SK-N-MC (cell line): Measurements from ENCODE around the gene NFKBIL1.

ENCODE experiments used
- DNase-seq: peaks from one replicate; pipeline ENCODE4 v3.0.0-alpha.2; 2011; ENCODE audit warnings: low read depth, low spot score
- H3K27ac ChIP-seq: fragments of 200-600 bp; sonication (generic); 2 replicates; pipeline ENCODE4 v1.5.1; 2016; ENCODE audit warnings: mixed run types
- H3K36me3 ChIP-seq: fragments of 200-600 bp; sonication (generic); 2 replicates; pipeline ENCODE4 v1.6.1; 2017; ENCODE audit warnings: antibody characterized with exemption, low read length, mixed read lengths; ENCODE audit not compliant: insufficient read depth
- H3K4me3 ChIP-seq: fragments of 200-600 bp; sonication (generic); 2 replicates; pipeline ENCODE4 v1.5.1; 2016
- H3K9ac ChIP-seq: fragments of 200-600 bp; sonication (generic); 2 replicates; pipeline ENCODE4 v1.8.0; 2017; ENCODE audit warnings: mixed run types, mixed read lengths; ENCODE audit not compliant: insufficient read length
- H3K9me3 ChIP-seq: fragments of 200-600 bp; sonication (generic); 2 replicates; pipeline ENCODE4 v1.6.1; 2017; ENCODE audit warnings: low read depth, mild to moderate bottlenecking, antibody characterized with exemption, low read length, moderate library complexity, mixed read lengths
- EZH2 ChIP-seq: fragments of 200-600 bp; sonication (generic); IDR thresholded peaks from one replicate; pipeline ENCODE4 v1.6.1; 2017; ENCODE audit warnings: antibody characterized with exemption
- FOXP2 ChIP-seq: optimal IDR thresholded peaks from 2 replicates; pipeline ENCODE3; 2011; ENCODE audit warnings: mild to moderate bottlenecking, moderate library complexity; ENCODE audit not compliant: insufficient read depth; ENCODE audit errors: extremely low read length, control extremely low read depth
- POLR2AphosphoS5 ChIP-seq: IDR thresholded peaks from 2 replicates; pipeline ENCODE4 v1.6.1; 2012; ENCODE audit warnings: mild to moderate bottlenecking, low read depth, low read length, borderline replicate concordance

NFKBIL1 gene

DNA sequence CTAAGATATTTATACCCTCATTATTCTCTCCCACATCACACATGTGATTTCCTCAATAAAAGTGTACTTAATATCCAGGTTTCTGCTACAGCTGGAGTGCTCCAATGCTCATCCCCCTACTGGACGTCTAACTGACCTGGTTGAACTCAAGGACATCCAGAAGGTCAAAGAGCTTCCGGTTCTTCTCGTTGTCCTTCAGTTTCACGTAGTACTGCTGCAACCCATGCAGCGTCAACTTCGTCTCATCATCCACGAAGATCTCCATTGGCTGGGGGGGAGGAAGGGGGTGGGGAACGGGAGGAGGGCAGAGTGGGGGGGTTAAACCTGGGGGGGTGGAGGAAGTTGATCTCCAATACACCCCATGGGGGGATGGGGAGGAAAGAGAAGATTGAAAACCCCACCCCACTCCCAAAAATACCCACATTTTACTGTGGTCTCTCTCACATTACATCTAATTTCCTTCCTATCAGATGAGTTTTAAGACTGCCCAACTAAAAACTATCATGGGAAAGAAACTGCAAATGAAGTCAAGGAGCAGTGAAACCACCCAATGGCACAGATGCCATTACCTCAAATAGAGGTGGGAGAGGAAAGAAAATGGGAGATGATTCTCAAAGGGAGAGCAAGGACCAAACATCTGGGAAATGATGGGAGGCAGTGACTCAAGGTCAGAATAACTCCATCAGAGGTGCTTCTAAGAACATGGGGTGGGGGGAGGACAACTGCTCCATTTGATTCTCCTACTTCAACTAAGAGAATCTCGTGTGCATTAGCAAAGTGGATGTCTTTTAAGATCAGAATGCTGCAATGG, 14.6 kb upstream of the NFKBIL1 start:
- TF ChIP-seq POLR2AphosphoS5 (peak; percentile 27; the same call in 1 of the 2 replicates), EZH2 (no peak)
- Histone ChIP-seq H3K27ac (peak overlapping the region; percentile 55), H3K9me3 (no peaks in the 10 kb centered on the region), H3K4me3 (no peak overlapping the region), H3K9ac (no peak overlapping the region), H3K36me3 (peaks cover 85% of the 10 kb centered on the region)
- DNase-seq = no peak

DNA sequence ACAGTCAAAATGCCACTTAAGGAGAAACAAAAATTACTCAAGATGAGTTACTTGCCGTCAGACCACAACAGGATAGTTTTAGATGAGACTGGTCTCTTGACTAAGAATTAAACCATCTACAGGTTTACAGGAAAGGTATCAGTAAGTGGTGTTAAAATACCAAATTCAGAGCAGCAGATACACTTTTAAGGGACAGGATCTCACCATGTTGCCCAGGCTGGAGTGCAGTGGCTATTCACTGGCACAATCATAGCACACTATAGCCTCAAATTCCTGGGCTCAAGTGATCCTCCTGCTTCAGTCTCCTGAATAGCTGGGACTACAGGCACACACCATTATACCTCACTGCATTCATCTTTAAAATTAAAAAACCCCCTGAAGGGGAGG, 14.0 kb upstream of the NFKBIL1 start:
- H3K9me3 ChIP-seq = no peaks in the 10 kb centered on the region
- TF ChIP-seq FOXP2 (no peak), POLR2AphosphoS5 (no peak), EZH2 (no peak)
- H3K27ac ChIP-seq = peak overlapping the region; percentile 55
- no peak for DNase-seq
- H3K4me3 ChIP-seq = no peak overlapping the region
- peaks cover 91% of the 10 kb centered on the region for H3K36me3 ChIP-seq
- no peak overlapping the region for H3K9ac ChIP-seq

DNA sequence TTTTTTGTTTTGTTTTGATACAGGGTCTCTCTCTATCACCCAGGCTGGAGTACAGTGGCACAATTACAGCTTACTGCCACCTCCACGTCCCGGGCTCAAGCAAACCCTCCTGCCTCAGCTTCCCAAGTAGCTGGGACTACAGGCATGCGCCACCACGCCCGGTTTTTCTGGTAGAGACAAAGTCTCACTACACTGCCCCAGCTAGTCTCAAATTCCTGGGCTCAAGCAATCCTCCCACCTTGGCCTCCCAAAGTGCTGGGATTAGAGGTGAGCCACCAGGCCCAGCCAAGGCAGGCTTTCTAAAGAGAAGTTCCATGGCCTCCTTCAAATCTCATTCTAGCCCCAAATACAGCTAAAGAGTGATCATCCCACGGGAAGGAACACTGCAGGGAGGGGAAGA, 13.4 kb upstream of the NFKBIL1 start:
- no peak for DNase-seq
- TF ChIP-seq FOXP2 (no peak), EZH2 (no peak), POLR2AphosphoS5 (no peak)
- no peak overlapping the region for H3K4me3 ChIP-seq
- no peak overlapping the region for H3K27ac ChIP-seq
- H3K9me3 ChIP-seq = no peaks in the 10 kb centered on the region
- H3K9ac ChIP-seq = no peak overlapping the region
- peaks cover 97% of the 10 kb centered on the region for H3K36me3 ChIP-seq

DNA sequence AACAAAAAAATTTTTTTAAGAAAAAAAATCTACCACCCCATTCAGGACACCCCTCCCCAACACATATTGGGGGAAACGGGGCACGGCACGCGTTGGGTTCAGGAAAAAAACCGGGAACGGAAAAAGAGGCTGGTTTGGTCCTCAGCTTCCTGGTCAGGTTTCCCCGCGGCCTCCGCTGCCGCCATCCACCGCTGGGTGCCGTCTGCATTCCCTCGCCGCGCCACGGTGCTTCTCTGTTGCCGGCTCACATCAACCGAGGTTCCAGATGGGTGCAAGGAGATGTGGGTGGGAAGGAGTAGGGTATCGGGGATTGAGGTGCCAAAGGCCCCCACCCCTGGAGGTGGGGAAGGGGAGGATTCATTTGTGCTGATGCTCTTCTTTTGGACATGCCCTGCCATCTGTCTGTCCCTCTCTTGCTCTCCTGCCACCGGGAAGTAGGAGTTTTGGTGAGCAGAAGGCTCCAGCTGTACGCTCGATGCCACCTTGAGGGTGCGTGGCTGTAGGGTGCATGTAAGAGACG, 12.8 kb upstream of the NFKBIL1 start:
- Histone ChIP-seq H3K27ac (no peak overlapping the region), H3K4me3 (no peak overlapping the region), H3K9ac (no peak overlapping the region), H3K36me3 (peaks cover 100% of the 10 kb centered on the region), H3K9me3 (no peaks in the 10 kb centered on the region)
- TF ChIP-seq EZH2 (no peak), POLR2AphosphoS5 (no peak), FOXP2 (no peak)
- DNase-seq = no peak

DNA sequence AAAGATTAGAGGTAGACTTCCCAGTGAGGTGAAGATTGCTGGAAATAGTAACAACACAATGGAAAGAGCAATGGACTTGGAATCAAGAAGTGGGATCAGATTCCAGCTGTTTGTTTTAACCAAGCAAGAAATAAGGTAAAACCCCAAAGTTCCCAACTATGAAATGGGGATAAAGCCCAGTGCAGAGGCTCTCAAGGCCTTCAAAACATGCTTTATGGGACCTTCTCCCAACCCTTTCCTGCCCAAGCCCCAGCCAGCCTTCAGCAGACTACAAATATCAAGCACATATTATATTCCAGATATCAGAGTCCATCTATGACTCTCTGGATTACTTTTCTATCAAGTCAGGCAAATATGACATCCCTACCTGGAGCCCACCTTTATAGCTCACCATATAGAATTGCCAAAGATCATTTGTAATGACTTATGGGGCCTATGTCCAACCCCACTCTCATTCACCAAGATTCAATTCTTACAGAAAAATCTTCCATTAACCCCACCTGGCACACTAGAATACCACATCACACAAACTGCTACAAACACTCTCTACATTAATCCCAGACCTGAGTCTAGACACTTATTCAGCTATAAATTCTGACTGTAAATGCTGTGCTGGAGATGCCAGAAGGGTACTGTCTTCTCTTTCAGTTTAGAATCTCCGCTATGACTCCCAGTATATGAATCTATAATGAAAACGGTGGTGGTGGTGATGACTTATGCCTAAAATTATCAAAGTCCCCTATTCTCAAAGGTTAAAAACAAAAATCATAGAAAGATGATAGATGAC, 11.7 kb upstream of the NFKBIL1 start:
- peaks cover 100% of the 10 kb centered on the region for H3K36me3 ChIP-seq
- no peak overlapping the region for H3K9ac ChIP-seq
- TF ChIP-seq POLR2AphosphoS5 (0 out of 2 replicates have a peak, but pooled peaks have one; percentile 5), EZH2 (no peak)
- no peak overlapping the region for H3K4me3 ChIP-seq
- DNase-seq = no peak
- H3K27ac ChIP-seq = no peak overlapping the region
- no peaks in the 10 kb centered on the region for H3K9me3 ChIP-seq

DNA sequence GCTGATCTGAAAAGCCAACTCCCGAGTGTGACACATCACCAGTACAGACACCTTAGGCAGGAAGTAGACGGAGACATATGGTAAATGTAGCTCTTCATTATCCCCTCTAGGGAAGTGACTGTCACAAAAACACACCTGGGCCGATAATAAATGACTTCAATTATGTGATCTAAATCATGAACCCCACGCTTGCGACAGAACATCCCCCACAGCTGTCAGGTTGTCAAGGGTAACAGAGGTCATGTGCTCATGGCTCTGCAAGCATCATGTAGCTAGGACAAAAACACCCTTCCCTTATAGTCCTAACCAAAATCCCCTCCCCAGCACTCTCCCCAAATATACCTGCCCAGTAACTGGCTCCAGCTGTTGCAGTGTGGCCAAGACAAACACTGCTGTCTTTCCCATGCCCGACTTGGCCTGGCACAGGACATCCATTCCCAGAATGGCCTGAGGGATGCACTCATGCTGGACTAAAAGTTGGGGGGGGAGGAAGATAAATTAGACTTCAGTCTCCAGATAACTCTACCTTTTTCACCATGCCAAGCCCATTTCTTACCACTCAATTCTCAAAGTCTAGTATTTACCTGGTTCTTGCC, 8.5 kb upstream of the NFKBIL1 start:
- Histone ChIP-seq H3K36me3 (peaks cover 72% of the 10 kb centered on the region), H3K27ac (no peak overlapping the region), H3K4me3 (peak overlapping the region; percentile 91), H3K9ac (peak overlapping the region; percentile 99), H3K9me3 (no peaks in the 10 kb centered on the region)
- TF ChIP-seq EZH2 (no peak), POLR2AphosphoS5 (peak; percentile 38; the same call in 1 of the 2 replicates), FOXP2 (no peak)
- DNase-seq = no peak

DNA sequence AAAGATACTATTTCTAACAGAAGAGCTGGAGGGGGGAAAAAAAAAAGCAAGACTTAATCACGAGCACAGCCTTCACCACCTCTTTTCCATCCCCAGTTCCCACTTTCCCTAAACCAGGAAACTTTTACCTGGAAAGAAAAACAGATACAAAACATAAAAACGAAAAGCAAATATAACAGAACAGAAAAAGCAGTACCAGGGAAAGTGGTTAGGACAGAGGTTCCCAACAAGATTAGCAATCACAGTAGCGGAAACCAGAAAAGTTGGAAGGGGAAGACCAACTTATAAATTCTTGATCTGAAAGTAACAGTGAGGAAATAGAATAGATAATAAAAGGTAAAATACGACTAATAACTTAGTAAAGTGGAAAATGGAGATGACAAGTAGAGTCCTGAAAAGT, 6.8 kb upstream of the NFKBIL1 start:
- no peaks in the 10 kb centered on the region for H3K9me3 ChIP-seq
- H3K9ac ChIP-seq = peak overlapping the region; percentile 99
- DNase-seq = no peak
- TF ChIP-seq FOXP2 (no peak), EZH2 (no peak), POLR2AphosphoS5 (no peak; the same call in 1 of the 2 replicates)
- H3K4me3 ChIP-seq = peak overlapping the region; percentile 91
- H3K36me3 ChIP-seq = peaks cover 54% of the 10 kb centered on the region
- H3K27ac ChIP-seq = peak overlapping the region; percentile 96

DNA sequence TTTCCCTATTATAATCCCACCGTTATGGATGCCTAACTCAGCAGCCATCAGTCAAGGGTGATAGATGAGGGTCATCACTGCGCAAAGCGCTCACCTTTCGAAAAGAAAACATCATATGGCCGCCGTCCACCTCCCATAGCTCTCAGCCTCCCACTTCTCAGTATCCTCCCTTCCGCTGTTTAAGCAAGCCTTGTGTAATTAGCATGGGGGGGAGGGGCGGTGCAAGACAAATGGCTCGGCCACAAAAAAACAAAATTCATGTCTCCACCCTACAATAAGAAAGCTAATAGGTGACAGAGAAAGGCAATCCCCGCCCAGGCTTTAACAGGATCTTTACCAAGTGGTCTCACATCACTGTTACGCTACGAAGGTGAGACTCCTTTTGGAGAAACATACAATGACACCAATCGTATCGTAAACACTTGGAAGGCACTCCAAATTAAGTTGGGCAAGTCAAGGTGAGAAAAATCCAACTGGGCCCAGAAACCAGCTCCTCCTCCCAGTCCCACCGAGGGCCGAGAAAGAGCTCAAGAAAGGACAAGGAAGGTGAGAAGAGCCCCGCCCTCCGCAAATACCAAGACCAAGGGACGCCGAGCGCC, 6.2 kb upstream of the NFKBIL1 start:
- Histone ChIP-seq H3K36me3 (peaks cover 49% of the 10 kb centered on the region), H3K4me3 (peak overlapping the region; percentile 91), H3K9me3 (no peaks in the 10 kb centered on the region), H3K9ac (peak overlapping the region; percentile 99), H3K27ac (peak overlapping the region; percentile 96)
- DNase-seq = no peak
- TF ChIP-seq POLR2AphosphoS5 (no peak), EZH2 (no peak), FOXP2 (no peak)
